IMR-90 (cell line): Measurements from ENCODE around the gene HIF1A.

ENCODE experiments used
- BHLHE40 ChIP-seq: fragments of 150-350 bp; IDR thresholded peaks from 2 replicates; pipeline ENCODE4 v1.6.1; 2016; ENCODE audit warnings: mild to moderate bottlenecking, low read depth, low read length
- CEBPB ChIP-seq: IDR thresholded peaks from 2 replicates; pipeline ENCODE4 v1.6.1; 2012; ENCODE audit warnings: low read depth, low read length, improper control_type of control experiment
- CHD1 ChIP-seq: IDR thresholded peaks from 2 replicates; pipeline ENCODE4 v1.6.1; 2012; ENCODE audit warnings: low read depth, low read length, improper control_type of control experiment
- CTCF ChIP-seq: conservative IDR thresholded peaks from 2 replicates; pipeline ENCODE4 v1.5.1; 2012; ENCODE audit warnings: mild to moderate bottlenecking, low read depth, low read length, improper control_type of control experiment
- FOS ChIP-seq: fragments of 150-350 bp; IDR thresholded peaks from 2 replicates; pipeline ENCODE4 v1.6.1; 2016; ENCODE audit warnings: low read depth, low read length
- MAFK ChIP-seq: IDR thresholded peaks from 2 replicates; pipeline ENCODE4 v1.6.1; 2012; ENCODE audit warnings: low read depth, low read length, improper control_type of control experiment
- MAZ ChIP-seq: IDR thresholded peaks from 2 replicates; pipeline ENCODE4 v1.6.1; 2012; ENCODE audit warnings: low read depth, mild to moderate bottlenecking, low read length, improper control_type of control experiment, moderate library complexity, borderline replicate concordance
- POLR2A ChIP-seq: IDR thresholded peaks from 2 replicates; pipeline ENCODE4 v1.6.1; 2012; ENCODE audit warnings: mild to moderate bottlenecking, low read depth, low read length
- RCOR1 ChIP-seq: IDR thresholded peaks from 2 replicates; pipeline ENCODE4 v1.6.1; 2012; ENCODE audit warnings: mild to moderate bottlenecking, low read length, improper control_type of control experiment; ENCODE audit not compliant: insufficient replicate concordance
- RFX5 ChIP-seq: IDR thresholded peaks from 2 replicates; pipeline ENCODE4 v1.8.0; 2012; ENCODE audit warnings: low read depth, mild to moderate bottlenecking, low read length, moderate library complexity
- SMC3 ChIP-seq: fragments of 150-350 bp; IDR thresholded peaks from 2 replicates; pipeline ENCODE4 v1.6.1; 2016; ENCODE audit warnings: low read depth, mild to moderate bottlenecking, antibody characterized with exemption, low read length, moderate library complexity
- USF2 ChIP-seq: fragments of 150-350 bp; IDR thresholded peaks from 2 replicates; pipeline ENCODE4 v1.6.1; 2017; ENCODE audit warnings: mild to moderate bottlenecking, antibody characterized with exemption, low read length, low read depth

GRCh38 chr14:61705017-61705416, 9.7 kb downstream of the HIF1A start:
- no peak for TF ChIP-seq POLR2A
- TF ChIP-seq CHD1: no peak
- no peak for TF ChIP-seq MAFK
- TF ChIP-seq CTCF: no peak
- no peak for TF ChIP-seq BHLHE40
- no peak for TF ChIP-seq FOS
- no peak for TF ChIP-seq RFX5
- TF ChIP-seq USF2: no peak
- TF ChIP-seq SMC3: no peak
- TF ChIP-seq RCOR1: no peak
- TF ChIP-seq MAZ: no peak
- no peak for TF ChIP-seq CEBPB
